Measurements from ENCODE around the gene TPR.

GRCh38 chr1:186295980-186296379 lies 79.1 kb downstream of the TPR start, which contains the start of gene PRG4:
- TF ChIP-seq CTCF (conservative IDR thresholded peaks at IDR 0.05) (no peak), EZH2 (IDR thresholded peaks at IDR 0.05; ENCODE audit: low read depth) (no peak)

All from PC-9 (cell line).